ENCODE results near the gene RAI14.

The RAI14 gene

DNA sequence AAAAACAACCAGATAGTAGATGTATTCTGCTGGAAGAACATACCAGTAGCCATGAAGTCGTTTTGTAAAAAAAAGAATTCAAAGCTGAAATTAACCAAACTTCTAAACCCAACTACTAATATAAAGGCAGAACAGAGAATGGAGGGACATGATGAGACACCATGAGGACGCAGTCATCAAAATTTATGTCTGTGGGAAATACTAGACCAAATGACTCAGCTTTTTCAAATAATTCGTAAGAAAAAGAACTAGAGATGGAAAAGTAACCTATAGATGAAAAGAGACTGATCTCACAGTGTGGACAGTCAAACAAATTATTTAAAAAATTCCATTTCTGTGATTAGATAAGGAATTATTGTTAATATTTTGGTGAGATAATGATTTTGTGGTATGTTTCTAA lies 193.1 kb downstream of the RAI14 start:
- DNase-seq (ENCODE audit: low read depth, low spot score): no peak

DNA sequence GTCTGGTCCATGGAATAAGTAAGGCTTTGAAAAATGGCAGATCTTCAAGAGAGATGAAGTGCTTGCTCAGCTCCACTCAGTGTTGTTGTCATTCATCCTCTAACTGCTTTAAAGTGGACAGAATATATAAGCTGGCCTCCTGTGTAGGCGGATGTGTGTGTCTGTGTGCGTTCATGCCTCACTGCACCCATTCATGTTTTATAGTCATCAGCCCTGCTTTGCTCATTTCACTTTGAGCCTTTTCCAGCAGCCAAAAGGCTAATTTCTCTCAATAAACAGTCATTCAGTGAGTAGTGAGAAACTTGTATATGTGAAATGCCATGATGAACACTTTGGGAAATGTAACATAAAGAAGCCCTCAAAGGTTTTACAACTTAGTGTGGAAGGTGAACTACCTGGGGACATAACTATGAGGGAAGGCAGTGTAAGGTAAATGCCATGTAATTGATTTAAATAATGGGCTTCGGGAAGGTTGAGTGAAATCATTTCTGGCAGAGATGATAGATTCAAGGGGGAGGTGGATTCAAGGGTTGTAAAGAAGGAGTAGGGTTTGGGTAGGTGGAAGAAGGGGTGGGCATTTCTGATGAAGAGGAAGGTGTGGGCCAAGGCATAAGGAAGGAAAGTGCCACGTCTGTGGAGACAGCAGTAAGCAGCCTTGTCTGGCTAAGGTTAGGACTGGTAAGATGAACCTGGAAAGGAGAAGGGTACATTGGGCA lies 198.5 kb downstream of the RAI14 start:
- no peak for DNase-seq (ENCODE audit: low read depth, low spot score)

DNA sequence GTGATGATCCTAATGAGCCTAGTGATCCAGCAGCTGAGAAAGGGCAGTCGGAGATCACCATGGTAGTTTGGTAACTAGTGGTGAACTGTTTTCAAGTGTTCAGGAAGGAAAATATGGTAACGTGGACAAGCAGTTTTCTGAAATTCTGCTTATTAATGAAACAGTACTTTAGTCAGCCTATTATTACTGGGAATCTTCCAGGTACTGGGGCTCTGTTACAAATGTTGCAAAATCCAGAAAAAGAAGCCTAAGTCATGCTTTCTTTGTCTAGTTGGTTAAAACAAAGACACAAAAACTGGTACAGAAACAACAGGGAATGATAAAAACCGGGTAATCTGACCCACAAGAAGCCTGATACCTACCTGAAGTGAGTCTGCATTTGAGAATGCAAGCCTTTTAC lies 201.0 kb downstream of the RAI14 start:
- no peak for DNase-seq (ENCODE audit: low read depth, low spot score)

DNA sequence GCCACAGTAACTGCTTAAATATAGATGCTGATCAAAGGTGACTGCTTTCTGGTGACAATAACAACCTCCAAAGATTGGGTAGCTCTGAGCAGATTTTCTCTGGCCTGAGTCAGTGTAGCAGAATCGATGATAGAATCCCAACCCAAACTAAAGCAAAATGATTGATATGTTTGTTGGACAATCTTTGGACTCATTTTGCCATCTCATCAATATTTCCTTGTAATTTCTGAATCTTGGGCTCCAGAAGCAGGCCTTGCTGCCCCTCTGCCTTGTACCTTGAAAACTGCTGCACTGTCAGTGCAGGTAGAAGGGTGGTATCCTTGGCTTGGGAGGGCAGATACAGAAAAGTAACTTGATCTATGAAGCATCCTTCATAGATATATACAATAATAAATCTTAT lies 201.8 kb downstream of the RAI14 start:
- DNase-seq (ENCODE audit: low read depth, low spot score): no peak

DNA sequence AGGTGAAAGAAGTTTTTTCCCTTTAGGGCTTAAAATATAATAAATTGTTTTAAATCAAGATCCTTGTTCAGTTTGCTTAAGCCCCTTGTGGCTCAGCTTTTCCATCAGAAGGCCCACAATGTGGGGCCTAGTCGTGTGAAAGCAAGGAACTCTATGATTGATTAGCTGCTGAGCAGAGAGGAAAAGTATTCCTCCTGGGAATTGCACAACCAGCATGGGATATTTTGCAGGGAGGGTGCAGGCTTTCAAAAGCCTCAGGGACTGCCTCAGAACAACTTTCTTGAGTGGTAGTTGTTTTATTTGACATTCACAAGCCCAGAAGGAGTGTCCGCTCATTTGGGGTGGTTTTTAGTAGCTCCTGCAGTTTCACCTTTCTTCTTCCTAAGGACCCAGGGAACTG lies 202.7 kb downstream of the RAI14 start:
- no peak for DNase-seq (ENCODE audit: low read depth, low spot score)

DNA sequence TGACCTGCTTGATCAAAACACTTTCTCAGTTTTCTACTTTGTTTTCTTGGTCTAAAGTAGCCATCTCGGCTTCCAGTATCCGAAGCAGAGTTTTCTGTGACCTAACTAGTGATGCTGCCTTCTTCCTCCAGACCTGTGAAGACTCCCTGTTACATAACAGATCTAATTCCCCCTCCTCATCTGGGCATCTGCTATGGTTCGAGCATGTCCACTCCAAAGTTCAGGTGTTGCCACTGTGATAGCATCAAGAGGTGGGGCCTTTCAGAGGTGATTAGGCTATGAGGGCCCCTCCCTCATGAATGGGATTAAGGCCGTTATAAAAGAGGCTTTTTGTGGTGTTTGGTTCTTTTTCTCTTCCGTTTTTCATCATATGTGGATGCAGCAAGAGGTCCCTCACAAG lies 203.1 kb downstream of the RAI14 start:
- DNase-seq (ENCODE audit: low read depth, low spot score): no peak

DNA sequence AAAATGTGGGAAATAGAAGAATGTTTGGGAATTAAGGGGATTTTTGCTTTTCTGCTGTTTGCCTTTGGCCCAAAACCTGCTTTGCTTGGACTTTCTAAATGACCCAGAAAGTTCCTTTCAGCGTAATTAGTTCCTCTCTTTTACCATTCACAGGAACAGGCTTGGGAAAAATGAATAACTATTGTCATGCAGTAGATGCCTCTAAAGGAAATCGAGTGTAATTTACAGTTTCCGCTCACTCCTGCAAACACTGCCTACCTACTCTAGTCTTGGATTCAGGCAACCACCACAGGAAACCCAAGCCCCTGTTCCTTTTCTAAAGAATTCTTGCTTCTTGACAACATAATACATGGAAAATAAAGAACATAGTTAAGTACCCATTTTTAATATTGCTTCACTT lies 207.8 kb downstream of the RAI14 start:
- no peak for DNase-seq (ENCODE audit: low read depth, low spot score)

DNA sequence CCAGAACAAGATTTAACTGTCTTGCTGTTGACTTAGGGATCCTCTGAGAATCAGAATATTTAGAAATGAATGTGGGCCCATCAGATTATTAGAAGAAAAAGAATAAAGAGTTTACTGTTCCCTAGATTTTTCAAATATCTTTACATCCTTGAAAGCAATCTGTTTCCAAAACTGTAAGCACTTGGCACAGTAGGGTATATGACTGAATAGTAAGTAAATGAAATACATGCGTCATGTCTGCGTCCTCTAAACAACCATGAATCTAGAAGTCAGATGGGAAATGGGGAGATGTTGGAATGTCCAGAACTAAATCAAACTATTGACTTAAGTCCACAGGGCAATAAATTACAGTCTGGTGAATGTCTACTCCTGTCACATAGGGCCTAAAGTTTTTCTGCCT lies 209.0 kb downstream of the RAI14 start:
- DNase-seq (ENCODE audit: low read depth, low spot score): no peak

DNA sequence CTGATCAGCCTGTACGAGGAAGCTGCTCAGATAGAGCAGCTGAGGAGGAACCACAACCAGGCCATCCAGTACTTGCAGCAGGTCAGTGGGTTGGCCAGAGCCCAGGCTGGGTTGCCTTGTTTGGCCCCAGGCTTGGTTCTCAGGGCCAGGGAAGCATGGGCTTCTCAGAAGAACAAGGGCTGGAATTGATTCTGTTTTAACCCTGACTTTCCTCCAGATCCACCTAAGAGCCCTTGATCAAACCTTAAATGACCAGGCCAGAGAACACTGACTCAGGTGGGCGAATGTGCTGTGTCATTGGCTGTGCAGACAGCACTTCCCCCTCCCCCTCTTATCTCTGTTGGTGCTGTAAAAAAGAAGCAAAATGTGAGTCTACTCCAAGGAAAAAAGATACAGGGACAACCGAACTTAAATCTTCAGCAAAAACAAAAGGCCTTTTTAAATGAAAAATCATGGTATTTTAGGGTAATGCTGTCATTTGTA lies 210.9 kb downstream of the RAI14 start:
- peak; percentile 85 for DNase-seq (ENCODE audit: low read depth, low spot score)

DNA sequence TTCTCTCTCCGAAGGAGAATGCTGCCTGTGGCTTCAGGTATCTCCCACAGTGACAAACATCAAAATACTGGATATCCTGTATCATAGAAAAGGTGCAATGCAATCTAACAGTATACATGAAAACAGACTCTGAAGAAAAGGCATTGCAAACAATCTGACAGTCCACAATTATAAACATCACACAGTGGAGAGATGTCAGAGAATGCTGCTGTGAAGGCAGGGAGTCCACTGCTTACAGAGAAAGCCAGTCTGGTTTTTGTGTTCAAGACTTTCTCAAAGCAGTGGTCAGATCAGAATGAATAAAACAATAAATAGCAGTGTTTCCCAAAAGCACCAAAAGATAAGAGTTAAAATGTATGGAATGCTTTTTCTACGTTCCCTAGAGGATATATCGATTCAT lies 211.5 kb downstream of the RAI14 start:
- no peak for DNase-seq (ENCODE audit: low read depth, low spot score)

DNA sequence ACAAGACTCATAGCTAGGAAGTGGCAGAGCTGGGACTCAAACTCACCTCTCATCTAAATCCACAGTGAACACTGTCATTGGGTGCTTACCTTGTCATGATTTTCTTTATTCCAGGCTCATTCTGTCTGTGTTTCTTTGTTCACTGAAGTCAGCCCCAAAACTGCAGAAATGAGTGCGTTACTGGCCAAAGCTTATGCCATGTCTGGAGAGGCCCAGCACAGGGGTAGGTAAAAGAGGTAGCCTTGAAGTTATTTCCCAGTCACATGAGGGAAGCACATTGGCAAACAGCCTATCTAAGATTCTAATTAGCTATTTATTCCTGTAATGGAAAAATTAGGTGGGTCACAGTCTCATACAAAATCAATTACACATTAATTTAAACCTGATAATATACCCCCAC lies 212.7 kb downstream of the RAI14 start:
- no peak for DNase-seq (ENCODE audit: low read depth, low spot score)

DNA sequence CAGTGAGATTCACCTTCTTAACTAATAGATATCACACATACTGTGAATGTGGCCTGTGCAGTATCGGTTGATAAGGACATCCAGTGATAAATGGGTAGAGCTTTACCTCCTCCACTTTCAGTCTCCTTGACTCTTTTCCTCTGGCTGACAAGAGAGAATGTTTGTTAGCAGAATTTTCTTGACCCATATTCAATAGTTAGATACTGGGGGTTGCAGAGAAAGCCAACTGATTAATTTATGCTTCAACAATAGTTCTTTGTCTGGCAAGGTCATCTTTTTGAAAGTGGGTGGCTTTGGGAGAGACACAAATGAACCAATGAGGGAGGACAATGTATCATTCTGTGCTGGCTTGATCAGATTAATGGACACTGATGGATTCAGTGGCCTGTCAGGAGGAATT lies 213.1 kb downstream of the RAI14 start:
- DNase-seq (ENCODE audit: low read depth, low spot score): no peak

DNA sequence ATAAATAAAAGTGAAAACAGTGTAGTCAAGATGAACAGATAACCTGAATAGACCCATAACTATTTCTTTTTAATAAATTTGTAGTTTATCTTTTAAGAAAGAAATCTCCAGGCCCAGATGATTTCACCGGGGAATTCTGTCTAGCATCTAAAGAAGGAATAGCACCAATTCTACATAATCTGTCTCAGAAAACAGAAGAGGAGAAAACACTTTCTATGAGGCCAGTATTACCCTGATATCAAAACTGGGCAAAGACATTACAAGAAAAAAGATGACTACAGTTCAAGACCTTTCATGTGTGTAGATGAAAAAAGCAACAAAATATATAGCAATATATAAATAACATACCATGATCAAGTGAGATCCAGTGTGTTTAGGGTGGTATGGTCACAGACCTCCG lies 214.3 kb downstream of the RAI14 start:
- DNase-seq (ENCODE audit: low read depth, low spot score): no peak

DNA sequence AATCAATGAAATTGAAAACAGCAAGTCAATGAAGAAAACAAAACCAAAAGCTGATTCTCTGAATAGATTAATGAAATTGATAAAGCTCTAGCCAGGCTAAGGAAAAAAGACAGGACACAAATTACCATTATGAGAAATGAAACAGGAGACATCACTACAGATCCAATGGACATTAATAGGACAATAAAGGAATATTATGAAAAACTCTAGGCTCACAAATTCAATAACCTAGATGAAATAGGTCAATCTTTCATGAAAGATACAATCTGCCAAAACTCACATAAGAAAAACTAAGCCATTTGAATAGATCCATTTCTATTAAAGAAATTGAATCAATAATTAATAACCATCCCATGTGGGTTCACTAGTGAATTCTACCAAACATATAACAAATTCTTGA lies 220.1 kb downstream of the RAI14 start:
- no peak for DNase-seq (ENCODE audit: low read depth, low spot score)

DNA sequence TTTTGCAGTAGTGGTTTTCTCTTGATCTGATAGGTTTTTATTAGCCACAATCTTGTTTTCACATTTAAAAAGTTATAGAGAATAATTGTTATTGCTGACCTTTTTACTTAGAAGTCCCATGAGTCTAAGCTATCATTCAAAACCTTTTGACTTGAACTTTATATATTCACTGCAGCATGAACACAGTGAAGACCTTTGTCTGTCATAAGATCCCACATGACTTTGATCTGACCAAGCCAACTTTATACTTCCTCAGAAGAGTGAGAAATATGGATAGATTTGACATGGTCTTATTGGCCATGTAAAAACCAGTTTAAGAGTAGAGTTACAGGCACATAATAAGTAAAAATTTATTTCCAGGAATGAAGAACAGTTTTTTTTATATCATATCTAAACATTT lies 225.1 kb downstream of the RAI14 start:
- DNase-seq (ENCODE audit: low read depth, low spot score): no peak

Measured in ELF-1 (cell line).